ENCODE measurements around the gene GNG12. TPM values are rescaled to one million over a fixed set of nuclear protein-coding genes. Genes with fewer than 3 reads are reported as not detected.

The GNG12 gene
- total and polyA plus RNA-seq, 8 donors: 7.3 to 39.8 (median 21.1) TPM

GRCh38 chr1:67740543-67740942, 92.7 kb downstream of the GNG12 start:
- H3K4me3 ChIP-seq: no peak overlapping the region
- intact Hi-C loops (cut with DNase I): no loop called here
- H3K9me3 ChIP-seq: no peaks in the 10 kb centered on the region
- TF ChIP-seq, protein P1, sequence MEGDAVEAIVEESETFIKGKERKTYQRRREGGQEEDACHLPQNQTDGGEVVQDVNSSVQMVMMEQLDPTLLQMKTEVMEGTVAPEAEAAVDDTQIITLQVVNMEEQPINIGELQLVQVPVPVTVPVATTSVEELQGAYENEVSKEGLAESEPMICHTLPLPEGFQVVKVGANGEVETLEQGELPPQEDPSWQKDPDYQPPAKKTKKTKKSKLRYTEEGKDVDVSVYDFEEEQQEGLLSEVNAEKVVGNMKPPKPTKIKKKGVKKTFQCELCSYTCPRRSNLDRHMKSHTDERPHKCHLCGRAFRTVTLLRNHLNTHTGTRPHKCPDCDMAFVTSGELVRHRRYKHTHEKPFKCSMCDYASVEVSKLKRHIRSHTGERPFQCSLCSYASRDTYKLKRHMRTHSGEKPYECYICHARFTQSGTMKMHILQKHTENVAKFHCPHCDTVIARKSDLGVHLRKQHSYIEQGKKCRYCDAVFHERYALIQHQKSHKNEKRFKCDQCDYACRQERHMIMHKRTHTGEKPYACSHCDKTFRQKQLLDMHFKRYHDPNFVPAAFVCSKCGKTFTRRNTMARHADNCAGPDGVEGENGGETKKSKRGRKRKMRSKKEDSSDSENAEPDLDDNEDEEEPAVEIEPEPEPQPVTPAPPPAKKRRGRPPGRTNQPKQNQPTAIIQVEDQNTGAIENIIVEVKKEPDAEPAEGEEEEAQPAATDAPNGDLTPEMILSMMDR (IDR thresholded peaks at IDR 0.05): no peak
- WGBS, 2 donors: 89% methylated on average over 3 of the region's 3 CpGs
- ATAC-seq: no peak
- no peak for DNase-seq
- no peaks in the 10 kb centered on the region for H3K36me3 ChIP-seq
- no peak for FAIRE-seq
- H3K27ac ChIP-seq: peak overlapping the region in 1 of 4 donors; percentile 7
- peaks cover 10 to 22% (median 21%) of the 10 kb centered on the region in 3 donors for H3K4me1 ChIP-seq
- no peaks in the 10 kb centered on the region for H3K27me3 ChIP-seq

DNA sequence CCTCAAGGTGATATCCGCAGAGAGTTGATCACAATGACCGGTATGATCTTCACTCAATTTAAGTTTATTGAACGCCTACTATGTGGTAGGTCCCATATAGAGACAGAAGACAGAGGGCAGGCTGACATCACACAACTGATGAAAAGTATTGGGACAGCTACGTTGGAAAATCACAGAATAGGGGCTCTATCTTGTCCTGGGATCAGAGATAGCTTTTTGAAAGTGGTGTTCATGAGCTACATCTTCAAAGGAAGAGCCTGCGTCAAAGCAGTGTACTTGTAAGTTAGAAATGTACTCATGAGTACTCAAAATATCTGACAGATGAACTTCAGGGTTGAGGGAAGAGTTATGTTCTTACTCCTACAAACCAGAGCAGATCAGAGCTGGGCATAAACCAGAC, 93.9 kb downstream of the GNG12 start:
- Histone ChIP-seq H3K27ac (no peak overlapping the region), H3K27me3 (no peaks in the 10 kb centered on the region), H3K36me3 (no peaks in the 10 kb centered on the region), H3K9me3 (no peaks in the 10 kb centered on the region), H3K4me3 (no peak overlapping the region), H3K4me1 (peaks cover 10 to 21% (median 21%) of the 10 kb centered on the region in 3 donors)
- WGBS, 2 donors: 96 to 98% methylated on average over 5 of the region's 5 CpGs
- intact Hi-C loops (cut with DNase I): no loop called here
- no peak for ATAC-seq
- TF ChIP-seq, protein P1 (IDR thresholded peaks at IDR 0.05): no peak
- no peak for DNase-seq
- no peak for FAIRE-seq

DNA sequence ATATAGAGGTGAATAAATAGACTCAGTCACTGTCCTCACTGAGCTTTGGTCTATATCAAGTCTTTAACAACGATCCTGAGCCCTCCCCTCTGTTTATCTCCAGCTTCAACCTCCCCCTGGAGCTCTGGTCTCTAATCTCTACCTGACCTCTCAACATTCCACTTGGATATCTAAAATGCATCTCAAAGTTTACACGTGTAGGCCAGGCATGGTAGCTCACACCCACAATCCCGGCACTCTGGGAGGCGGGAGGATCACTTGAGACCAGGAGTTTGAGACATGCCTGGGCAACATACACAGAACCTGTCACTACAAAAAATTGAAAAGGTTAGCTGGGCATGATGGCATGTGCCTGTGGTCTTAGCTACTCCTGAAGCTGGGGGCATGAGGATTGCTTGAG, 94.9 kb downstream of the GNG12 start:
- TF ChIP-seq, protein P1 (IDR thresholded peaks at IDR 0.05): no peak
- Histone ChIP-seq H3K9me3 (no peaks in the 10 kb centered on the region), H3K4me1 (peaks cover 10 to 21% (median 21%) of the 10 kb centered on the region in 3 donors), H3K27ac (no peak overlapping the region), H3K27me3 (no peaks in the 10 kb centered on the region), H3K36me3 (no peaks in the 10 kb centered on the region), H3K4me3 (no peak overlapping the region)
- 69 to 74% methylated on average over 4 of the region's 4 CpGs for WGBS, 2 donors
- DNase-seq: no peak
- intact Hi-C loops (cut with DNase I): no loop called here
- FAIRE-seq: no peak
- no peak for ATAC-seq

- FAIRE-seq: no peak
- peaks cover 10 to 17% (median 17%) of the 10 kb centered on the region in 3 donors for H3K4me1 ChIP-seq
Measured at GRCh38 chr1:67737875-67738274, 95.4 kb downstream of the GNG12 start.

DNA sequence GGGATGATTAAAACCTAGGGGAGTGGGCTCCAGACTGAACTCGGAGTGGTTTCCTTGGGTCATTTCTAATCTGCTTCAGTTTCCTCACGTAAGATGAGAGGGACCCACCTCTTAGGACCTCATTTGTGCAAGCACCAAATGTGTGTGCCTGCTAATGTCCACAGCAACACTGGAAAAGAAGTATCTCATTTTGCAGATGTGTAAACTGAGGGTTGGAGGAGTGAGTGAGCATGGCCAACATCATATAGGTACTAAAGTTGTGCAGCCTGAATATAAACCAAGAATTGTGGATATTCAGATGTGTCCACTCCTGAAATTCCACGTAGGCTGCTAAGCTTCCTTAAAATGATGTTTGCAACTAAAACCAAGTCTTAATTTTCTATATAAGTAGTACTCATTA, 96.5 kb downstream of the GNG12 start:
- no peak for FAIRE-seq
- no peak for ATAC-seq
- Histone ChIP-seq H3K36me3 (no peaks in the 10 kb centered on the region), H3K9me3 (no peaks in the 10 kb centered on the region), H3K27ac (peak overlapping the region; percentile 2 to 66 (median 31)), H3K27me3 (no peaks in the 10 kb centered on the region), H3K4me1 (peaks cover 9 to 17% (median 16%) of the 10 kb centered on the region in 3 donors), H3K4me3 (no peak overlapping the region)
- WGBS, 2 donors: 91 to 93% methylated on average over 3 of the region's 3 CpGs
- TF ChIP-seq, protein P1 (IDR thresholded peaks at IDR 0.05): no peak
- DNase-seq: no peak
- intact Hi-C loops (cut with DNase I): no loop called here

More at GRCh38 chr1:67737875-67738274, 95.4 kb downstream of the GNG12 start:
- Histone ChIP-seq H3K27me3 (no peaks in the 10 kb centered on the region), H3K9me3 (no peaks in the 10 kb centered on the region), H3K27ac (no peak overlapping the region), H3K4me3 (no peak overlapping the region), H3K36me3 (no peaks in the 10 kb centered on the region)
- ATAC-seq (no peak), DNase-seq (no peak)
- intact Hi-C loops (cut with DNase I): no loop called here
- 94 to 97% methylated on average over 3 of the region's 3 CpGs for WGBS, 2 donors
- TF ChIP-seq, protein P1 (IDR thresholded peaks at IDR 0.05): no peak

Data from pancreas (tissue), 10 donors.